ENCODE data around the gene CDH7. TPM values are rescaled to one million over a fixed set of nuclear protein-coding genes. Genes with fewer than 3 reads are reported as not detected.

Gene CDH7
- total RNA-seq = under 0.01 TPM in 1 of 2 replicates, not detected in the other

GRCh38 chr18:65750389-65751154 is at the start of gene CDH7:
TSS of gene CDH7 (plus strand) at chr18:65751012. CDS start at chr18:65762843, 11,831 bp downstream.

Measured in smooth muscle cell of bladder (primary cell).